K562 (cell line): Measurements from ENCODE around the gene INPP5K.

Experiments
- GMEB1 ChIP-seq: fragments of 250-450 bp; sonication (Bioruptor Pico); IDR thresholded peaks from 2 replicates; pipeline ENCODE4 v1.4.0; 2020; ENCODE audit warnings: mild to moderate bottlenecking
- NCOR1 ChIP-seq: fragments of 450-650 bp; IDR thresholded peaks from 2 replicates; pipeline ENCODE4 v1.6.1; 2016; ENCODE audit warnings: mild to moderate bottlenecking, moderate library complexity
- POLR2A ChIP-seq: fragments of 450-650 bp; conservative IDR thresholded peaks from 2 replicates; pipeline ENCODE4 v1.6.1; 2016
- POLR2AphosphoS2 ChIP-seq: IDR thresholded peaks from 2 replicates; pipeline ENCODE4 v1.6.1; 2012; ENCODE audit warnings: low read length, improper control_type of control experiment
- RERE ChIP-seq: sonication (generic); formaldehyde crosslinking; IDR thresholded peaks from 2 replicates; pipeline ENCODE4 v1.8.0; 2023; ENCODE audit warnings: missing genetic modification reagents, mild to moderate bottlenecking, borderline replicate concordance
- TCF3 ChIP-seq: sonication (generic); formaldehyde crosslinking; IDR thresholded peaks from 2 replicates; pipeline ENCODE4 v1.4.0; 2020; ENCODE audit warnings: mild to moderate bottlenecking, missing genetic modification reagents
- THAP7 ChIP-seq: fragments of 250-450 bp; sonication (Bioruptor Pico); IDR thresholded peaks from 2 replicates; pipeline ENCODE4 v1.5.0; 2021
- USF1 ChIP-seq: sonication (generic); formaldehyde crosslinking; IDR thresholded peaks from 2 replicates; pipeline ENCODE4 v1.9.0; 2022; ENCODE audit warnings: mild to moderate bottlenecking, missing genetic modification reagents
- ZNF24 ChIP-seq: fragments of 450-650 bp; IDR thresholded peaks from 2 replicates; pipeline ENCODE4 v1.6.1; 2016
- ZNF780A ChIP-seq: fragments of 250-450 bp; sonication (Bioruptor Pico); IDR thresholded peaks from 2 replicates; pipeline ENCODE4 v1.5.0; 2021; ENCODE audit warnings: mild to moderate bottlenecking
- TF ChIP-seq, protein P1 (sequence below), 3 experiments: IDR thresholded peaks in 2 of 3; conservative IDR thresholded peaks in 1 of 3; 2 replicates each; pipeline ENCODE4 v1.5.1; 2011 to 2012; ENCODE audit warnings: low read length in 3 of 3, mild to moderate bottlenecking in 3 of 3, control low read depth in 2 of 3, improper control_type of control experiment in 1 of 3, inconsistent platforms in 1 of 3, low read depth in 1 of 3, mixed read lengths in 1 of 3, moderate library complexity in 1 of 3; ENCODE audit not compliant: insufficient read depth in 2 of 3

DNA sequence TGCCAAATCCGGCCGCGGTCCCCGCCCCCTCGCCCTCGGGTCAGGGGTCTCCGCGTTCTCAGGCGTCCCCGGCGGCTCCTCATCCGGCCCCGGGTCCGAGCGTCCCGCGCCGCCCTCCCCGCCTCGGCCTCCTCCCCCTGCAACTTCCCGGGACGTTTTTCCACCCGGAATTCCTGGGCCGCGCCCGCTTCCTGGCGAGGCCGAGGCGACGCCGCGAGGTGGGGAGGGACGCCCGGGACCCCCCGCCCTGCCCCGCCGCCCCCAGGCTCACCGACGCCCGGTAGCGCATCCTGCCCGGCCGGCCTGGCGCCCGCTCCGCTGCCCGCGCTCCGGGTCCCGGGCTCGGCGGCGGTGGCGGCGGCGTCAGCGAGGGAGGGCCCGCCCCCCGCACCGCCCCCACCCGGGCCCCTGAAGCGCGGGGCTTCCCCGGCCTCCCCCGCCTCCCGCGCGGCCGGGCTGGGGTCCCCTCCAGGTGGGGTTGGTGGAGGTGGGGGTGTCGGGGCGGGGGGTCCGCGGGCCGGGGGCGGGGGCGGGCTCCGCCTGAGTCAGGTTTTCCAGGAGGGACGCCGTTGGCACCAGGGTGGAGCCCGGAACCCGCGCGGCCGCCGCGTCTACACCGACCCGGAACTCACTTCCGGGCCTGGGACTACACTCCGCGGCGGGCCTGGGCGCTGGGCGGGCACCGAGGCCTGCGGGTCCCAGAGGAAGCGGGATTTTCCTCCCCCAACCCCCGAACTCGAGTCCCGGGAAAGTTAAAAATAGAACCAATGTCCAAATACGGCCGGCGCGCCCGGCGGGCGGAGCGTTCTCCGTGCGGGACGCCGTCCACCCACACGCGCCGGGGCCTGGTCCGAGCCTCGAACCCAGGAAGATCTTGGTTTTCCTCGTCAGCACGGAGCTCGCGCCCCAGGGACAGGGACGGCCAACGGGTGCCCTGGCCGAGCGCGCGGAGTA, 30.7 kb downstream of the INPP5K start:
- TF ChIP-seq ZNF780A (CRISPR knock-in tag): no peak
- no peak for TF ChIP-seq GMEB1 (CRISPR knock-in tag)
- TF ChIP-seq, protein P1, sequence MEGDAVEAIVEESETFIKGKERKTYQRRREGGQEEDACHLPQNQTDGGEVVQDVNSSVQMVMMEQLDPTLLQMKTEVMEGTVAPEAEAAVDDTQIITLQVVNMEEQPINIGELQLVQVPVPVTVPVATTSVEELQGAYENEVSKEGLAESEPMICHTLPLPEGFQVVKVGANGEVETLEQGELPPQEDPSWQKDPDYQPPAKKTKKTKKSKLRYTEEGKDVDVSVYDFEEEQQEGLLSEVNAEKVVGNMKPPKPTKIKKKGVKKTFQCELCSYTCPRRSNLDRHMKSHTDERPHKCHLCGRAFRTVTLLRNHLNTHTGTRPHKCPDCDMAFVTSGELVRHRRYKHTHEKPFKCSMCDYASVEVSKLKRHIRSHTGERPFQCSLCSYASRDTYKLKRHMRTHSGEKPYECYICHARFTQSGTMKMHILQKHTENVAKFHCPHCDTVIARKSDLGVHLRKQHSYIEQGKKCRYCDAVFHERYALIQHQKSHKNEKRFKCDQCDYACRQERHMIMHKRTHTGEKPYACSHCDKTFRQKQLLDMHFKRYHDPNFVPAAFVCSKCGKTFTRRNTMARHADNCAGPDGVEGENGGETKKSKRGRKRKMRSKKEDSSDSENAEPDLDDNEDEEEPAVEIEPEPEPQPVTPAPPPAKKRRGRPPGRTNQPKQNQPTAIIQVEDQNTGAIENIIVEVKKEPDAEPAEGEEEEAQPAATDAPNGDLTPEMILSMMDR (IDR thresholded peaks at IDR 0.05 in 2 of 3, conservative IDR thresholded peaks at IDR 0.05 in 1 of 3; ENCODE audit: insufficient read depth in 2 of 3, low read depth in 1 of 3, low read length in 3 of 3): no peak
- no peak for TF ChIP-seq RERE (CRISPR knock-in tag)
- no peak for TF ChIP-seq NCOR1
- TF ChIP-seq TCF3 (CRISPR knock-in tag): no peak
- no peak for TF ChIP-seq ZNF24
- TF ChIP-seq POLR2A: no peak
- TF ChIP-seq POLR2AphosphoS2: no peak
- TF ChIP-seq THAP7 (CRISPR knock-in tag): no peak
- TF ChIP-seq USF1 (CRISPR knock-in tag): no peak
